Mesendoderm (in vitro differentiated cells): ENCODE measurements around the gene WAC.

ENCODE experiments used
- DNase-seq: peaks from one replicate; pipeline ENCODE4 v3.0.0; 2013
- H2AK5ac ChIP-seq: 2 replicates; pipeline ENCODE4 v1.6.1; 2013; ENCODE audit warnings: low read length, inconsistent platforms
- H2BK120ac ChIP-seq: 2 replicates; pipeline ENCODE4 v1.6.1; 2013; ENCODE audit warnings: low read depth, mild to moderate bottlenecking, low read length, moderate library complexity, mixed read lengths
- H2BK15ac ChIP-seq: replicated peaks from 2 replicates; pipeline ENCODE4 v1.6.1; 2013; ENCODE audit warnings: low read depth, mild to moderate bottlenecking, moderate library complexity
- H2BK5ac ChIP-seq: 2 replicates; pipeline ENCODE4 v1.6.1; 2013; ENCODE audit warnings: low read length, inconsistent platforms
- H3K18ac ChIP-seq: 2 replicates; pipeline ENCODE4 v1.6.1; 2013; ENCODE audit warnings: mild to moderate bottlenecking, low read length, mixed read lengths
- H3K23ac ChIP-seq: one replicate; pipeline ENCODE4 v1.6.1; 2013; ENCODE audit warnings: low read length
- H3K27ac ChIP-seq: 2 replicates; pipeline ENCODE4 v1.5.1; 2013; ENCODE audit warnings: low read depth, mild to moderate bottlenecking, inconsistent platforms, low read length, moderate library complexity
- H3K27me3 ChIP-seq: 2 replicates; pipeline ENCODE4 v1.6.1; 2013; ENCODE audit warnings: low read length, control low read depth, mild to moderate bottlenecking, inconsistent platforms; ENCODE audit not compliant: insufficient read depth, poor library complexity
- H3K36me3 ChIP-seq: 2 replicates; pipeline ENCODE4 v1.6.1; 2013; ENCODE audit warnings: low read length, inconsistent platforms; ENCODE audit not compliant: control insufficient read depth, insufficient read depth
- H3K4ac ChIP-seq: one replicate; pipeline ENCODE4 v1.6.1; 2013; ENCODE audit warnings: low read depth, mild to moderate bottlenecking, low read length, moderate library complexity
- H3K4me1 ChIP-seq: 2 replicates; pipeline ENCODE4 v1.6.1; 2013; ENCODE audit warnings: low read depth, low read length, inconsistent platforms; ENCODE audit not compliant: control insufficient read depth
- H3K4me2 ChIP-seq: 2 replicates; pipeline ENCODE4 v1.6.1; 2013; ENCODE audit warnings: low read length
- H3K4me3 ChIP-seq: 2 replicates; pipeline ENCODE4 v1.5.1; 2013; ENCODE audit warnings: mild to moderate bottlenecking, low read length
- H3K56ac ChIP-seq: one replicate; pipeline ENCODE4 v1.6.1; 2013; ENCODE audit warnings: low read length
- H3K79me1 ChIP-seq: 2 replicates; pipeline ENCODE4 v1.6.1; 2013; ENCODE audit warnings: low read length, inconsistent platforms
- H3K79me2 ChIP-seq: 2 replicates; pipeline ENCODE4 v1.6.1; 2013; ENCODE audit warnings: mild to moderate bottlenecking, low read length; ENCODE audit not compliant: control insufficient read depth, insufficient read depth
- H3K9ac ChIP-seq: 2 replicates; pipeline ENCODE4 v1.6.1; 2013; ENCODE audit warnings: low read length, inconsistent platforms
- H4K5ac ChIP-seq: one replicate; pipeline ENCODE4 v1.6.1; 2013; ENCODE audit warnings: low read length
- H4K8ac ChIP-seq: one replicate; pipeline ENCODE4 v1.6.1; 2013; ENCODE audit warnings: low read depth, mild to moderate bottlenecking, control low read depth, low read length, moderate library complexity
- WGBS: extraction: QIAGEN DNeasy Blood & Tissue Kit; methylation state at CpG from one replicate; pipeline ENCODE4 v1.1.7; 2013; ENCODE audit warnings: low lambda C conversion rate, missing lambda C conversion rate; ENCODE audit not compliant: insufficient coverage; ENCODE audit errors: extremely low coverage; 5-methylcytosine and 5-hydroxymethylcytosine counted together

Gene WAC

DNA sequence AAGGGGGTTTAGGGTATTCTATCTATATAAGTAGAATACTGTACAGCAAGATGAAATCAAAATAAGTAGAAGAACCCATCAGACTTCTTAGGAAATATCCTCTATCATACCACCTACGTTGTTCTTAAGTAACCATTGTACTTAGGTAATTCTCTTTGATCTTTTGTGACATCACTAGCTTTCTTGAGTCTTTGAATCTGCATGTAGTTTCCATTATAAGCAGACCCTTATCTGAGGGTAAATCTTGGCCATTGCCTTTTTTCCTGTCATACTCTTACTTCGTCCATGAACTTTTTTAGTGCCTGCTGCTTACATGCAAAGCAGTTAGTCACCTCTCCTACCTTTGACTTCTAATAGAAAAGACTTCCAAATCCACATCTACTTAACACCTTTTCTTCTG is 49.0 kb downstream of the WAC start:
- H4K8ac ChIP-seq = no peak overlapping the region
- no peak overlapping the region for H3K18ac ChIP-seq
- H3K27me3 ChIP-seq = no peaks in the 10 kb centered on the region
- peaks cover 12% of the 10 kb centered on the region for H3K79me1 ChIP-seq
- no peak overlapping the region for H3K9ac ChIP-seq
- H2BK120ac ChIP-seq = no peak overlapping the region
- WGBS = no CpG with 5 or more reads among the region's 2 CpGs
- H2BK5ac ChIP-seq = no peak overlapping the region
- H4K5ac ChIP-seq = no peak overlapping the region
- H3K79me2 ChIP-seq = peaks cover 58% of the 10 kb centered on the region
- H3K56ac ChIP-seq = no peak overlapping the region
- DNase-seq = peak; percentile 25
- no peak overlapping the region for H3K4me3 ChIP-seq
- H3K4ac ChIP-seq = no peak overlapping the region
- H2BK15ac ChIP-seq = no peak overlapping the region
- H3K27ac ChIP-seq = no peak overlapping the region
- no peak overlapping the region for H3K23ac ChIP-seq
- no peaks in the 10 kb centered on the region for H3K36me3 ChIP-seq
- H3K4me2 ChIP-seq = no peak overlapping the region
- no peaks in the 10 kb centered on the region for H3K4me1 ChIP-seq
- no peak overlapping the region for H2AK5ac ChIP-seq

DNA sequence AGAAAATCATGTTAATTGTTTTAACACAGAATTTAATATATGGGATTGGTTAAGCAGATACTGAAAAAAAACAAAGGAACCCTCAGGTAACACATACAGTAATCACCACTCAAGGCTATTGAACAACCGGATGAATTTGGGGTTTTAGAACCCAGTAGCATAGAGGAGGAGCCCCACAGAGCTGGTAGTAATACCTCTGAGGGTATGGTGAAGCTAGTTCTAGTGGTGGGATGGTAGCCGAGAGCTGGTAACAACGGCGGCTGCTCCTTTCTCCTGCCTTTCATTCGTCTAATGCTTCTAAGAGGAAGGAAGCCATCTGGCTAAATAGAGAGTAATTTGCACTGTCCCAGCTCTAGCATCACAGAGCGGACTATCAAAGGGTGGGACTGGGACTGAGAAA is 52.2 kb downstream of the WAC start:
- H2AK5ac ChIP-seq = no peak overlapping the region
- no peak for DNase-seq
- H3K27ac ChIP-seq = no peak overlapping the region
- H3K23ac ChIP-seq = no peak overlapping the region
- no peak overlapping the region for H3K4ac ChIP-seq
- no peak overlapping the region for H3K18ac ChIP-seq
- no peaks in the 10 kb centered on the region for H3K27me3 ChIP-seq
- H3K56ac ChIP-seq = no peak overlapping the region
- peaks cover 12% of the 10 kb centered on the region for H3K79me1 ChIP-seq
- no peak overlapping the region for H4K8ac ChIP-seq
- H2BK15ac ChIP-seq = no peak overlapping the region
- no peak overlapping the region for H3K9ac ChIP-seq
- H4K5ac ChIP-seq = no peak overlapping the region
- H3K36me3 ChIP-seq = no peaks in the 10 kb centered on the region
- no peaks in the 10 kb centered on the region for H3K4me1 ChIP-seq
- no peak overlapping the region for H2BK120ac ChIP-seq
- H3K79me2 ChIP-seq = peaks cover 47% of the 10 kb centered on the region
- H3K4me2 ChIP-seq = no peak overlapping the region
- no CpG with 5 or more reads among the region's 6 CpGs for WGBS
- H2BK5ac ChIP-seq = no peak overlapping the region
- no peak overlapping the region for H3K4me3 ChIP-seq

DNA sequence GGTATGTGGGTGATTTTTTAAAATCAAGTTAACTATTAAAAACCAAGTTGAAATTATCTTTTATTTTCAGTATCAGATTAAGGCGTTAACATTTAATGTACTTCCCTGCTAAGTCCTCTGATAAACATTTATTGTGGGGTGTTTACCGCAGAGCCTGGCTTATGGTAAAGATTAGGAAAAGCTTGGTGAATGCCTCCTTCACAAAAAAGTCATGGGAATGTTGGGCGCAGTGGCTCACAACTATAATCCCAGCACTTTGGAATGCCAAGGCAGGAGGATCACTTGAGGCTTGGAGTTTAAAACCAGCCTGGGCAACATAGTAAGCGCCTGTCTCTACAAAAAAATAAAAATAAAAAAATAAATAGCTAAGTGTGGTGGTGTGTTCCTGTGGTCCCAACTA is 53.3 kb downstream of the WAC start:
- Histone ChIP-seq H3K9ac (no peak overlapping the region), H3K79me1 (peaks cover 8% of the 10 kb centered on the region), H3K23ac (no peak overlapping the region), H3K18ac (no peak overlapping the region), H4K8ac (no peak overlapping the region), H3K4ac (no peak overlapping the region), H4K5ac (no peak overlapping the region), H3K4me3 (no peak overlapping the region), H2BK15ac (no peak overlapping the region), H3K4me1 (no peaks in the 10 kb centered on the region), H3K79me2 (peaks cover 41% of the 10 kb centered on the region), H3K56ac (no peak overlapping the region), H3K4me2 (no peak overlapping the region), H2AK5ac (no peak overlapping the region), H3K27me3 (no peaks in the 10 kb centered on the region), H3K27ac (no peak overlapping the region), H3K36me3 (no peaks in the 10 kb centered on the region), H2BK5ac (no peak overlapping the region), H2BK120ac (no peak overlapping the region)
- DNase-seq = no peak
- no CpG with 5 or more reads among the region's 4 CpGs for WGBS

DNA sequence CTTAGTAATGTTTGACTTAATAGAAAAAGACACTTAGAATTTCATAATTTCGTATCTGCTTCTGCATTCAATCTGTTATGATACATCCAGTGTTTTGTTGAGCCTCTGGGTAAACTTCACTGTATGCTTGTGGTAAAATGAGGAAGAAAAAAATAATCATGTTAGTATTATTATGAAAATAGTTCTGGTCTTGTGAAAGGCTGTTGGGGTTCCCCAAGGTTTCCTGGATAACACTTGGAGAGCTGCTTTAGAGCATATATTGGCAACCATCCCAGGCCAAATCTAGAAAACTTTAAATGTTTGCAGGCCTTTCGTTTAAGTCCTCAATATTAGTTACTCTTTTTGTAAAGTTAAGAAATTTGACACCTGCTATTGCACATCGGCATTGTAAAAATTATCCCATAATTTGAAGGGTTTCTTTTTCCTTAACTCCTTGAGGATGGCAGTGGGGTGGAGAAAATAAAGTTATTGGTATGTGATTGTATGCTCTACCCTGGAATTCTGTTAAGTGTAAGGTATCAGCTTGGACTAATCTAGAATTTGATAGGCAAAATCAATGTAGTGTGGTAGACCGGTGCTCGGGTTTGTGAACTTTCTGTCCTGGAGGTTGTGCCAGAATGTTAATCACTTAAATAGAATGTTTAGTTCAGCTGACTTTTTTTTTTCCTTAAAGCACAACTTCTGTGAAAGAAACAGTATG is 54.5 kb downstream of the WAC start:
- Histone ChIP-seq H3K79me2 (peaks cover 36% of the 10 kb centered on the region), H3K4ac (no peak overlapping the region), H3K9ac (no peak overlapping the region), H3K4me3 (no peak overlapping the region), H2BK5ac (no peak overlapping the region), H3K27ac (no peak overlapping the region), H2AK5ac (no peak overlapping the region), H2BK15ac (no peak overlapping the region), H3K4me2 (no peak overlapping the region), H2BK120ac (no peak overlapping the region), H3K79me1 (peaks cover 7% of the 10 kb centered on the region), H3K56ac (no peak overlapping the region), H4K8ac (no peak overlapping the region), H3K27me3 (no peaks in the 10 kb centered on the region), H3K23ac (no peak overlapping the region), H3K18ac (no peak overlapping the region), H3K36me3 (no peaks in the 10 kb centered on the region), H3K4me1 (no peaks in the 10 kb centered on the region), H4K5ac (no peak overlapping the region)
- no CpG with 5 or more reads among the region's 5 CpGs for WGBS
- DNase-seq = no peak

DNA sequence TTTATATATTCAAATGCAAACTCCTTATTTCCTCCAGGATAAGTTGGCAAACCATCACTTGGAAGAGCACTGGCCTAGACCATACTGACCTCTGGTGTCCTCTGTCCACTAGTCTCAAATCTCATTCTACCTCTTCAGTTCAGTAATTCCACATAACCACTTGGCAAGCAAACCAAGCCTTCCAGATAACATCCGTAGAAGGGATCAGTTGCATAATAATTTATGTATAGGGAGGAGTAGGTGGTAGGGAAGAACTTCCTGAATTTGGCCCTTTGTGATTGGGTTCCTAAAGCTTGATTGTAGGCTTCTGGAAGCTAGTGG is 55.0 kb downstream of the WAC start:
- Histone ChIP-seq H2BK5ac (no peak overlapping the region), H3K4me2 (no peak overlapping the region), H2BK120ac (no peak overlapping the region), H2BK15ac (no peak overlapping the region), H4K5ac (no peak overlapping the region), H4K8ac (no peak overlapping the region), H3K18ac (no peak overlapping the region), H3K4me1 (no peaks in the 10 kb centered on the region), H3K27ac (no peak overlapping the region), H3K4me3 (no peak overlapping the region), H3K36me3 (no peaks in the 10 kb centered on the region), H3K79me2 (peaks cover 36% of the 10 kb centered on the region), H3K9ac (no peak overlapping the region), H3K56ac (no peak overlapping the region), H3K4ac (no peak overlapping the region), H3K23ac (no peak overlapping the region), H2AK5ac (no peak overlapping the region), H3K27me3 (no peaks in the 10 kb centered on the region), H3K79me1 (peaks cover 7% of the 10 kb centered on the region)
- DNase-seq = peak; percentile 10
- no CpG with 5 or more reads among the region's 1 CpG for WGBS

DNA sequence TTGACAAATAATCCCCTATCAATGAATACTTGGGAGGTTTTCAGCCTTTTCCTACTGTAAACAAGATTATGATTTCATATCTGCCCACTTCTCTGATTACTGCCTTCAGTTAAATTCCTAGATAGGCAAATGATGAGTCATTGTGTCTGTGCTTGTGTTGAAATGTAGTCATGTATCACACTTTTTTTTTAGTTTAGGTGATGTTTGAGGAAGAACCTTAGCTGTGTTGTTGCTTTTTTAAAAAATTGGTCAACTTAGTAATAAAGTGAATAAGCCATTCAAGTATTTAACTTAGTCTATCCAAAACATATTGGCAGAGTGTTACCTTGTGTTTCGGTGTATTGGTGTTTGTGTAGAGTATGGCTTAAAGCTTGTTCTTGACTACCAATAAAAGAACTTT is 60.0 kb downstream of the WAC start:
- no peak overlapping the region for H3K27ac ChIP-seq
- H3K23ac ChIP-seq = no peak overlapping the region
- no peak overlapping the region for H2AK5ac ChIP-seq
- H3K4me1 ChIP-seq = peaks cover 2% of the 10 kb centered on the region
- H3K36me3 ChIP-seq = peaks cover 3% of the 10 kb centered on the region
- H3K4me2 ChIP-seq = no peak overlapping the region
- peak; percentile 68 for DNase-seq
- no peak overlapping the region for H3K18ac ChIP-seq
- H3K4me3 ChIP-seq = no peak overlapping the region
- H2BK15ac ChIP-seq = no peak overlapping the region
- no peak overlapping the region for H2BK5ac ChIP-seq
- H4K5ac ChIP-seq = no peak overlapping the region
- H3K79me1 ChIP-seq = peaks cover 7% of the 10 kb centered on the region
- H3K27me3 ChIP-seq = no peaks in the 10 kb centered on the region
- H2BK120ac ChIP-seq = no peak overlapping the region
- WGBS = no CpG with 5 or more reads among the region's 1 CpG
- no peak overlapping the region for H4K8ac ChIP-seq
- H3K4ac ChIP-seq = no peak overlapping the region
- H3K56ac ChIP-seq = no peak overlapping the region
- H3K9ac ChIP-seq = no peak overlapping the region
- peaks cover 27% of the 10 kb centered on the region for H3K79me2 ChIP-seq
